HUDEP-2 (cell line): ENCODE measurements around the gene CAPN7.
"Not testable (repeated sequence)": the region's sequence is repeated elsewhere in the genome, so short reads cannot be mapped to it uniquely, and the experiment has no call there.

Experiments
- DNase-seq, 76 experiments: peaks; one replicate each; lab custom pipeline; 2025; ENCODE audit not compliant: unreplicated experiment in 76 of 76; lab: John Stamatoyannopoulos, UW

Gene CAPN7

GRCh38 chr3:15205934-15206661 is at the start of gene CAPN7:
Gene CAPN7, plus strand, starts transcription at chr3:15206246. Its CDS starts 250 bp downstream, at chr3:15206496.
- no peak for DNase-seq

- no peak for DNase-seq
These were observed 48.6 kb upstream of the CAPN7 start for GRCh38 chr3:15157441-15157840.

GRCh38 chr3:15159501-15160136 is 46.4 kb upstream of the CAPN7 start:
- no peak for DNase-seq

GRCh38 chr3:15160662-15161061 is 45.4 kb upstream of the CAPN7 start:
- no peak for DNase-seq

- no peak for DNase-seq
These were observed 44.9 kb upstream of the CAPN7 start for GRCh38 chr3:15161133-15161532.

- not testable (repeated sequence) for DNase-seq
These were observed 42.4 kb upstream of the CAPN7 start for GRCh38 chr3:15163656-15164055.

- DNase-seq = no peak
These were observed 41.7 kb upstream of the CAPN7 start for GRCh38 chr3:15164340-15164739.

GRCh38 chr3:15165061-15165460 is 41.0 kb upstream of the CAPN7 start:
- no peak for DNase-seq

GRCh38 chr3:15166391-15166790 is 39.7 kb upstream of the CAPN7 start:
- DNase-seq = not testable (repeated sequence)

GRCh38 chr3:15171096-15171495 is 35.0 kb upstream of the CAPN7 start:
- no peak for DNase-seq

- DNase-seq = no peak
These were observed 33.2 kb upstream of the CAPN7 start for GRCh38 chr3:15172806-15173205.

GRCh38 chr3:15174953-15175352 is 31.1 kb upstream of the CAPN7 start:
- no peak for DNase-seq

GRCh38 chr3:15175605-15176004 is 30.4 kb upstream of the CAPN7 start:
- no peak for DNase-seq

- DNase-seq = no peak
These were observed 25.9 kb upstream of the CAPN7 start for GRCh38 chr3:15180042-15180611.

- no peak for DNase-seq
These were observed 24.5 kb upstream of the CAPN7 start for GRCh38 chr3:15181511-15181910.

- no peak for DNase-seq
These were observed 24.1 kb upstream of the CAPN7 start for GRCh38 chr3:15181963-15182362.

GRCh38 chr3:15183011-15183410 is 23.0 kb upstream of the CAPN7 start:
- no peak for DNase-seq

- DNase-seq = no peak
These were observed 20.6 kb upstream of the CAPN7 start for GRCh38 chr3:15185404-15185803.

- DNase-seq = no peak
These were observed 20.0 kb upstream of the CAPN7 start for GRCh38 chr3:15186101-15186476.

GRCh38 chr3:15186477-15187164 is 19.4 kb upstream of the CAPN7 start:
- DNase-seq = not testable (repeated sequence)

- no peak for DNase-seq
These were observed 8.6 kb upstream of the CAPN7 start for GRCh38 chr3:15197340-15198029.
